MM.1S (cell line): ENCODE results near the gene PSMG3.

Source experiments
- DNase-seq: peaks from one replicate; pipeline ENCODE4 v3.0.0-alpha.2; 2015
- H2AFZ ChIP-seq: fragments of 300-600 bp; sonication (generic); 2 replicates; pipeline ENCODE4 v1.6.0; 2016; ENCODE audit warnings: antibody characterized with exemption, low read length
- H3F3A ChIP-seq: fragments of 300-600 bp; sonication (generic); 2 replicates; pipeline ENCODE4 v1.6.1; 2016; ENCODE audit warnings: mild to moderate bottlenecking, antibody characterized with exemption, low read length, moderate library complexity, mixed read lengths; ENCODE audit not compliant: insufficient read depth
- H3K27ac ChIP-seq: fragments of 300-600 bp; sonication (generic); 2 replicates; pipeline ENCODE4 v1.5.1; 2016; ENCODE audit warnings: mild to moderate bottlenecking, low read length
- H3K27me3 ChIP-seq: fragments of 300-600 bp; sonication (generic); replicated peaks from 2 replicates; pipeline ENCODE4 v1.6.0; 2016; ENCODE audit warnings: low read length; ENCODE audit not compliant: insufficient read depth
- H3K36me3 ChIP-seq: fragments of 300-600 bp; sonication (generic); replicated peaks from 2 replicates; pipeline ENCODE4 v1.6.1; 2016; ENCODE audit warnings: mild to moderate bottlenecking, low read length, mixed read lengths; ENCODE audit not compliant: insufficient read depth
- H3K4me1 ChIP-seq: fragments of 300-600 bp; sonication (generic); 2 replicates; pipeline ENCODE4 v1.6.1; 2016; ENCODE audit warnings: low read length, mixed read lengths
- H3K4me2 ChIP-seq: fragments of 300-600 bp; sonication (generic); 2 replicates; pipeline ENCODE4 v1.6.0; 2016; ENCODE audit warnings: low read depth, low read length
- H3K4me3 ChIP-seq: fragments of 300-600 bp; sonication (generic); 2 replicates; pipeline ENCODE4 v1.5.1; 2016; ENCODE audit warnings: low read length, mixed read lengths
- H3K79me2 ChIP-seq: fragments of 300-600 bp; sonication (generic); 2 replicates; pipeline ENCODE4 v1.6.1; 2016; ENCODE audit warnings: mixed run types, low read length, mixed read lengths
- H3K9ac ChIP-seq: fragments of 300-600 bp; sonication (generic); 2 replicates; pipeline ENCODE4 v1.6.1; 2016; ENCODE audit warnings: low read length, mixed read lengths
- H3K9me2 ChIP-seq: fragments of 300-600 bp; sonication (generic); replicated peaks from 2 replicates; pipeline ENCODE4 v1.6.1; 2016; ENCODE audit warnings: mild to moderate bottlenecking, low read length, mixed read lengths; ENCODE audit not compliant: insufficient read depth
- H3K9me3 ChIP-seq: fragments of 300-600 bp; sonication (generic); replicated peaks from 2 replicates; pipeline ENCODE4 v1.6.1; 2016; ENCODE audit warnings: mild to moderate bottlenecking, low read length, mixed read lengths; ENCODE audit not compliant: insufficient read depth
- H4K20me1 ChIP-seq: fragments of 300-600 bp; sonication (generic); 2 replicates; pipeline ENCODE4 v1.6.1; 2016; ENCODE audit warnings: mild to moderate bottlenecking, low read length, moderate library complexity, mixed read lengths; ENCODE audit not compliant: insufficient read depth
- EZH2 ChIP-seq: fragments of 300-600 bp; sonication (generic); optimal IDR thresholded peaks from 2 replicates; pipeline ENCODE3; 2017; ENCODE audit warnings: low read depth, mild to moderate bottlenecking, antibody characterized with exemption, low read length, mixed read lengths
- EZH2phosphoT487 ChIP-seq: fragments of 300-600 bp; sonication (generic); IDR thresholded peaks from 2 replicates; pipeline ENCODE4 v1.6.1; 2018; ENCODE audit warnings: antibody characterized with exemption, low read length
- TF ChIP-seq, protein P1 (sequence below): fragments of 300-600 bp; sonication (generic); IDR thresholded peaks from 2 replicates; pipeline ENCODE4 v1.5.1; 2016; ENCODE audit warnings: antibody characterized with exemption, low read length, mixed read lengths

The PSMG3 gene

DNA sequence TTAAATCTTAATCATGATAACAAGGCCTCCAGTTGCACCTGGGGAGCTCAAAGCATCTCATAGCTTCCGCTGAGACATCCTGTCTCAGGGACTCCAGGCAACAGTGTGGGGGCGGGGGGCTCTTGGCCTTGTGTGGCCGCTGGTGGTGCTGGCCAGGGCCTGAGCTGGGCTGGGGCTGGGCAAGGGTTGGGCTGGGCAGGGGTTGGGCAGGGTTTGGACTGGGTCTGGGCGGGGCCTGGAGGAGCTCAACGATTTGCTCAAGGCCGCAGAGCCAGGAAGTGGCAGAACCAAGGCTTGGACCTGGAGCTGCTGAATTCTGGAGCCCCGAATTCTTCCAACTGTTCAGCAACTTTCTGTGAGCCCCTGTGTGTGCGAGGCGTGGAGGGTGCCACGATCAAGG lies 37.9 kb upstream of the PSMG3 start:
- H3K4me3 ChIP-seq = no peak overlapping the region
- no peak for DNase-seq

DNA sequence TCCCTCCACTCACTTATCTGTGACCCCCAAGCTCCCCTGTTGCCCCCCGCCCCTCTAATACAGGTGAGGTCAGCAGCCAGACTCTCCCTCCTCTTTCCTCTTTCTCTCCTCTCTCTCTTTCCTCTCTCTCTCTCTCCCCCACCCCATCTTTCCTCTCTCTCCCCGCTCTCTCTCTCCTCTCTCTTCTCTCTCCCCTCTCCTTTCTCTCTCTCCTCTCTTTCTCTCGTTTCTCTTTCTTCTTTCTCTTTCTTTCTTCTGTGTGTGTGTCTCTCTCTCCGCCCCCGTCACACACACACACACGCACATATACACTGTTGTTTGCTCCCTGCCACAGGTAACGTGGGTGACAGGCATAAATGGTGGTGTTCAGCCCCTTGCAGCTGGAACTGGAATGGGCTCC lies 37.2 kb upstream of the PSMG3 start:
- no peaks in the 10 kb centered on the region for H3K9me2 ChIP-seq
- no peak overlapping the region for H3K4me3 ChIP-seq
- H3K27me3 ChIP-seq = peaks cover 91% of the 10 kb centered on the region
- no peak overlapping the region for H3K4me2 ChIP-seq
- no peaks in the 10 kb centered on the region for H3K36me3 ChIP-seq
- no peaks in the 10 kb centered on the region for H3F3A ChIP-seq
- no peaks in the 10 kb centered on the region for H3K9me3 ChIP-seq
- DNase-seq = no peak
- no peak overlapping the region for H3K9ac ChIP-seq
- H3K79me2 ChIP-seq = no peaks in the 10 kb centered on the region
- TF ChIP-seq EZH2phosphoT487 (no peak), EZH2 (no peak)
- TF ChIP-seq, protein P1, sequence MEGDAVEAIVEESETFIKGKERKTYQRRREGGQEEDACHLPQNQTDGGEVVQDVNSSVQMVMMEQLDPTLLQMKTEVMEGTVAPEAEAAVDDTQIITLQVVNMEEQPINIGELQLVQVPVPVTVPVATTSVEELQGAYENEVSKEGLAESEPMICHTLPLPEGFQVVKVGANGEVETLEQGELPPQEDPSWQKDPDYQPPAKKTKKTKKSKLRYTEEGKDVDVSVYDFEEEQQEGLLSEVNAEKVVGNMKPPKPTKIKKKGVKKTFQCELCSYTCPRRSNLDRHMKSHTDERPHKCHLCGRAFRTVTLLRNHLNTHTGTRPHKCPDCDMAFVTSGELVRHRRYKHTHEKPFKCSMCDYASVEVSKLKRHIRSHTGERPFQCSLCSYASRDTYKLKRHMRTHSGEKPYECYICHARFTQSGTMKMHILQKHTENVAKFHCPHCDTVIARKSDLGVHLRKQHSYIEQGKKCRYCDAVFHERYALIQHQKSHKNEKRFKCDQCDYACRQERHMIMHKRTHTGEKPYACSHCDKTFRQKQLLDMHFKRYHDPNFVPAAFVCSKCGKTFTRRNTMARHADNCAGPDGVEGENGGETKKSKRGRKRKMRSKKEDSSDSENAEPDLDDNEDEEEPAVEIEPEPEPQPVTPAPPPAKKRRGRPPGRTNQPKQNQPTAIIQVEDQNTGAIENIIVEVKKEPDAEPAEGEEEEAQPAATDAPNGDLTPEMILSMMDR = no peak
- H4K20me1 ChIP-seq = no peaks in the 10 kb centered on the region
- H3K4me1 ChIP-seq = no peaks in the 10 kb centered on the region
- no peak overlapping the region for H3K27ac ChIP-seq
- H2AFZ ChIP-seq = no peak overlapping the region

More for the DNA sequence above, 37.9 kb upstream of the PSMG3 start:
- peaks cover 88% of the 10 kb centered on the region for H3K27me3 ChIP-seq
- no peaks in the 10 kb centered on the region for H3K9me2 ChIP-seq
- no peak overlapping the region for H3K9ac ChIP-seq
- H3K36me3 ChIP-seq = no peaks in the 10 kb centered on the region
- no peak overlapping the region for H3K4me2 ChIP-seq
- no peaks in the 10 kb centered on the region for H3K4me1 ChIP-seq
- no peak overlapping the region for H2AFZ ChIP-seq
- no peak for TF ChIP-seq EZH2phosphoT487
- TF ChIP-seq, protein P1 = no peak
- no peaks in the 10 kb centered on the region for H3K79me2 ChIP-seq
- no peak overlapping the region for H3K27ac ChIP-seq
- H4K20me1 ChIP-seq = no peaks in the 10 kb centered on the region
- H3K9me3 ChIP-seq = no peaks in the 10 kb centered on the region
- no peaks in the 10 kb centered on the region for H3F3A ChIP-seq

DNA sequence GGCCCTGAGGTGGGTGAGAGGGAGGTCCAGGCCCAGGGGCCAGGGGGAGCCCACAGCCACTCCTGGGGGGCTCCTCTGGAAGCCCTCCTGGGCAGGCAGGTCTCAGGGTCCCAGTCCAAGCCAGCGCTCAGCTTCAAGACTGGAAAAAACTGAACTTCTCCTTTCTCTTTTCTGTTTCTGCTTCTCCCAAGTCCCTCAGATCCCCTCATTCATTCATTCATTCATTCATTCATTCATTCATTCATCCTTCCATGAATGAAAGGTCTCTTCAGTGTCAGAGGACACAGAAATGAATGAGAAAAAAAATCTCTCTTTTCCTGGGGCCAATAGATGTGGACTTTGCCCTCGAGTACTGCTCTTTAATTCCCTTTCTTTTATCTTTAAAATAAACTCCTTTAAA lies 34.6 kb upstream of the PSMG3 start:
- TF ChIP-seq EZH2phosphoT487 = no peak
- no peak for TF ChIP-seq EZH2
- TF ChIP-seq, protein P1 = no peak
- Histone ChIP-seq H3K9me2 (no peaks in the 10 kb centered on the region), H3K27ac (no peak overlapping the region), H3K27me3 (peaks cover 92% of the 10 kb centered on the region), H3F3A (no peaks in the 10 kb centered on the region), H3K79me2 (no peaks in the 10 kb centered on the region), H3K9ac (no peak overlapping the region), H3K4me3 (no peak overlapping the region), H3K4me1 (no peaks in the 10 kb centered on the region), H3K9me3 (no peaks in the 10 kb centered on the region), H2AFZ (no peak overlapping the region), H3K4me2 (no peak overlapping the region), H3K36me3 (no peaks in the 10 kb centered on the region), H4K20me1 (no peaks in the 10 kb centered on the region)
- no peak for DNase-seq
